ENCODE results near the gene COL25A1. TPM values are rescaled to one million over a fixed set of nuclear protein-coding genes. Genes with fewer than 3 reads are reported as not detected.

Gene COL25A1
- total RNA-seq, 1 experiment from 2014 or later: not detected

GRCh38 chr4:109206620-109207019 is 95.8 kb downstream of the COL25A1 start:
- H3K36me3 ChIP-seq (ENCODE audit: control insufficient read depth, insufficient read depth, low read length): no peaks in the 10 kb centered on the region
- no TSS peak for BruUV-seq (replicated peaks)
- DNase-seq (ENCODE audit: low read depth, low spot score) (no peak), ATAC-seq (no peak)
- intact Hi-C loops (cut with micrococcal nuclease; ENCODE audit: unreplicated experiment): no loop called here
- ChIA-PET POLR2A (no interaction called here), CTCF (no interaction called here)
- no peaks in the 10 kb centered on the region for H3K9me3 ChIP-seq (ENCODE audit: control insufficient read depth, insufficient read depth, low read depth, low read length)
- no peak overlapping the region for H3K27ac ChIP-seq (ENCODE audit: low read length)
- H3K4me1 ChIP-seq (ENCODE audit: control insufficient read depth, insufficient read depth, low read length): no peaks in the 10 kb centered on the region
- TF ChIP-seq REST (IDR thresholded peaks at IDR 0.05; ENCODE audit: insufficient read depth in 1 of 2, low read depth in 2 of 2, low read length in 1 of 2) (no peak), SIN3A (IDR thresholded peaks at IDR 0.05; ENCODE audit: borderline replicate concordance, insufficient read depth, low read depth, low read length) (no peak), POLR2AphosphoS5 (IDR thresholded peaks at IDR 0.05; ENCODE audit: low read depth, low read length) (no peak), TCF7L2 (IDR thresholded peaks at IDR 0.05; ENCODE audit: low read depth, low read length) (no peak), CTCF (IDR thresholded peaks at IDR 0.05) (no peak)
- no peak overlapping the region for H3K4me3 ChIP-seq (ENCODE audit: low read depth in 2 of 2, low read length in 2 of 2)
- in situ Hi-C loops (cut with HindIII; ENCODE audit: low pct_unique_long_range_greater_than_20kb, low sequenced_read_pairs): no loop called here
- no peaks in the 10 kb centered on the region for H3K27me3 ChIP-seq (ENCODE audit: control insufficient read depth, insufficient read depth, low read length)

- TF ChIP-seq REST (IDR thresholded peaks at IDR 0.05; ENCODE audit: insufficient read depth in 1 of 2, low read depth in 2 of 2, low read length in 1 of 2) (no peak), CTCF (IDR thresholded peaks at IDR 0.05) (no peak), SIN3A (IDR thresholded peaks at IDR 0.05; ENCODE audit: borderline replicate concordance, insufficient read depth, low read depth, low read length) (no peak), POLR2AphosphoS5 (IDR thresholded peaks at IDR 0.05; ENCODE audit: low read depth, low read length) (no peak), TCF7L2 (IDR thresholded peaks at IDR 0.05; ENCODE audit: low read depth, low read length) (no peak)
- ATAC-seq (no peak), DNase-seq (ENCODE audit: low read depth, low spot score) (no peak)
- H3K27ac ChIP-seq (ENCODE audit: low read length): no peak overlapping the region
- no peaks in the 10 kb centered on the region for H3K9me3 ChIP-seq (ENCODE audit: control insufficient read depth, insufficient read depth, low read depth, low read length)
- no peaks in the 10 kb centered on the region for H3K36me3 ChIP-seq (ENCODE audit: control insufficient read depth, insufficient read depth, low read length)
- in situ Hi-C loops (cut with HindIII; ENCODE audit: low pct_unique_long_range_greater_than_20kb, low sequenced_read_pairs) (no loop called here), intact Hi-C loops (cut with micrococcal nuclease; ENCODE audit: unreplicated experiment) (no loop called here)
- no TSS peak for BruUV-seq (replicated peaks)
- no peaks in the 10 kb centered on the region for H3K27me3 ChIP-seq (ENCODE audit: control insufficient read depth, insufficient read depth, low read length)
- H3K4me1 ChIP-seq (ENCODE audit: control insufficient read depth, insufficient read depth, low read length): no peaks in the 10 kb centered on the region
- H3K4me3 ChIP-seq (ENCODE audit: low read depth in 2 of 2, low read length in 2 of 2): no peak overlapping the region
- ChIA-PET CTCF (no interaction called here), POLR2A (no interaction called here)
Measured at GRCh38 chr4:109205186-109205585, 97.3 kb downstream of the COL25A1 start.

All from Panc1 (cell line).